ENCODE results near the gene WDR76.
"Not testable (repeated sequence)": the region's sequence is repeated elsewhere in the genome, so short reads cannot be mapped to it uniquely, and the experiment has no call there.

DNA sequence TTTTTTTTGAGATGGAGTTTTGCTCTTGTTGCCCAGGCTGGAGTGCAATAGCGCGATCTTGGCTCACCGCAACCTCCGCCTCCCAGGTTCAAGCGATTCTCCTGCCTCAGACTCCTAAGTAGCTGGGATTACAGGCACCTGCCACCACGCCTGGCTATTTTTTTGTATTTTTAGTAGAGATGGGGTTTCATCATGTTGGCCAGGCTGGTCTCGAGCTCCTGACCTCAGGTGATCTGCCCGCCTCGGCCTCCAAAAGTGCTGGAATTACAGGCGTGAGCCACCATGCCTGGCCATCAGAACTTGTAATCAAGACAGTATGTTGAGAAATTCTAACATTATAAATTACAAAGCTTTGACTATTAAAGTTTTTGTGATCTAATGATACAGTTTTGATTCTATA is 39.8 kb downstream of the WDR76 start:
- TF ChIP-seq, protein P1, sequence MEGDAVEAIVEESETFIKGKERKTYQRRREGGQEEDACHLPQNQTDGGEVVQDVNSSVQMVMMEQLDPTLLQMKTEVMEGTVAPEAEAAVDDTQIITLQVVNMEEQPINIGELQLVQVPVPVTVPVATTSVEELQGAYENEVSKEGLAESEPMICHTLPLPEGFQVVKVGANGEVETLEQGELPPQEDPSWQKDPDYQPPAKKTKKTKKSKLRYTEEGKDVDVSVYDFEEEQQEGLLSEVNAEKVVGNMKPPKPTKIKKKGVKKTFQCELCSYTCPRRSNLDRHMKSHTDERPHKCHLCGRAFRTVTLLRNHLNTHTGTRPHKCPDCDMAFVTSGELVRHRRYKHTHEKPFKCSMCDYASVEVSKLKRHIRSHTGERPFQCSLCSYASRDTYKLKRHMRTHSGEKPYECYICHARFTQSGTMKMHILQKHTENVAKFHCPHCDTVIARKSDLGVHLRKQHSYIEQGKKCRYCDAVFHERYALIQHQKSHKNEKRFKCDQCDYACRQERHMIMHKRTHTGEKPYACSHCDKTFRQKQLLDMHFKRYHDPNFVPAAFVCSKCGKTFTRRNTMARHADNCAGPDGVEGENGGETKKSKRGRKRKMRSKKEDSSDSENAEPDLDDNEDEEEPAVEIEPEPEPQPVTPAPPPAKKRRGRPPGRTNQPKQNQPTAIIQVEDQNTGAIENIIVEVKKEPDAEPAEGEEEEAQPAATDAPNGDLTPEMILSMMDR (conservative IDR thresholded peaks at IDR 0.05): not testable (repeated sequence)
- not testable (repeated sequence) for TF ChIP-seq EZH2 (IDR thresholded peaks at IDR 0.05; ENCODE audit: low read depth)

All from PC-9 (cell line).